Measurements from ENCODE around the gene AKAP9. TPM values are rescaled to one million over a fixed set of nuclear protein-coding genes. Genes with fewer than 3 reads are reported as not detected.

Gene AKAP9
- total and polyA plus RNA-seq, 9 of the 15 experiments (the other 6 are each of a cell fraction or from before 2014, with no cell fraction given), result 25.5 to 80.9 (median 46.3) TPM

- TF ChIP-seq TOE1 (IDR thresholded peaks at IDR 0.05; ENCODE audit: borderline replicate concordance) (no peak), TOE1 (CRISPR knock-in tag; IDR thresholded peaks at IDR 0.05; ENCODE audit: borderline replicate concordance, low read depth) (no peak), LCOR (CRISPR knock-in tag; IDR thresholded peaks at IDR 0.05) (no peak)
Observed at GRCh38 chr7:91988213-91988612, 47.6 kb downstream of the AKAP9 start (continued).

GRCh38 chr7:91993976-91994375 is 53.3 kb downstream of the AKAP9 start:
- in situ Hi-C loops (cut with MboI), result no loop called here
- Histone ChIP-seq H3K4me3 (no peak overlapping the region), H3K9ac (ENCODE audit: insufficient read depth in 1 of 2, low read depth in 2 of 2, low read length in 2 of 2) (no peak overlapping the region), H3K4me2 (ENCODE audit: insufficient read depth, low read length) (no peak overlapping the region), H3K27ac (ENCODE audit: extremely low read depth, low read depth, low read length) (no peak overlapping the region), H3K9me1 (ENCODE audit: control insufficient read depth, insufficient read depth, low read length) (no peaks in the 10 kb centered on the region), H3K27me3 (ENCODE audit: control insufficient read depth in 2 of 2, insufficient read depth in 2 of 2, low read length in 2 of 2) (no peaks in the 10 kb centered on the region), H3K9me3 (replicated peaks; ENCODE audit: control insufficient read depth, insufficient read depth, low read depth, low read length) (no peaks in the 10 kb centered on the region), H3K79me2 (ENCODE audit: control insufficient read depth, insufficient read depth, low read length) (no peaks in the 10 kb centered on the region), H3K36me3 (ENCODE audit: control insufficient read depth, insufficient read depth, low read length) (peaks cover 48% of the 10 kb centered on the region), H3K4me1 (replicated peaks in 1 of 2; ENCODE audit: control insufficient read depth in 2 of 2, insufficient read depth in 2 of 2, low read length in 2 of 2) (no peaks in the 10 kb centered on the region), H4K20me1 (replicated peaks; ENCODE audit: control insufficient read depth, insufficient read depth, low read length) (no peaks in the 10 kb centered on the region), H2AFZ (ENCODE audit: low read depth, low read length) (no peak overlapping the region)
- no TSS peak for BruUV-seq (replicated peaks)
- ATAC-seq, result no peak
- FAIRE-seq, result no peak
- ChIA-PET POLR2A (no interaction called here), CTCF (ENCODE audit: low intra/inter-chr PET ratio) (no interaction called here)
- TF ChIP-seq NCOA2 (IDR thresholded peaks at IDR 0.05; ENCODE audit: partially characterized antibody in 2 of 2) (no peak), SRSF9 (IDR thresholded peaks at IDR 0.05; ENCODE audit: borderline replicate concordance, low read depth, low read length) (no peak), RNF2 (IDR thresholded peaks at IDR 0.05) (no peak), PURB (CRISPR knock-in tag; IDR thresholded peaks at IDR 0.05; ENCODE audit: low read depth) (no peak), MED1 (CRISPR knock-in tag; IDR thresholded peaks at IDR 0.05; ENCODE audit: borderline replicate concordance) (no peak), TCF7L2 (IDR thresholded peaks at IDR 0.05; ENCODE audit: low read depth, low read length) (no peak)
- no peak for DNase-seq (ENCODE audit: extremely low read depth in 1 of 4, low spot score in 3 of 4)
- 75% methylated on average over 3 of the region's 3 CpGs for WGBS (ENCODE audit: insufficient coverage, low coverage, missing lambda C conversion rate)
- intact Hi-C loops (cut with micrococcal nuclease), result no loop called here
